HepG2 (cell line): Measurements from ENCODE around the gene PARVA. TPM values are rescaled to one million over a fixed set of nuclear protein-coding genes. Genes with fewer than 3 reads are reported as not detected.
A peak's percentile ranks its signal among the peaks of the same experiment; 100 is the strongest.
"Not testable (repeated sequence)": the region's sequence is repeated elsewhere in the genome, so short reads cannot be mapped to it uniquely, and the experiment has no call there.

Source experiments
- ATAC-seq: fragments of 200-7000 bp; cut with Tn5 transposase; 3 replicates; pipeline ENCODE4 v1.9.1; 2020; ENCODE audit warnings: mild to moderate bottlenecking, moderate library complexity
- BruUV-seq: library from RNA; stranded (reverse); fragments of 400-500 nt; replicated peaks from 2 replicates; lab custom pipeline; 2021; lab: Mats Ljungman, UMichigan
- CTCF ChIA-PET: fragments of 300-600 bp; formaldehyde crosslinking; extraction: SDS; loops from one replicate; lab custom pipeline; 2021; ENCODE audit warnings: low total read pairs, inconsistent platforms, low intra/inter-chr PET ratio; lab: Yijun Ruan, JAX
- POLR2A ChIA-PET: fragments of 350-600 bp; sonication (Branson Sonifier 250); formaldehyde crosslinking; loops from one replicate; lab custom pipeline; 2020; ENCODE audit warnings: antibody characterized with exemption, inconsistent platforms; lab: Yijun Ruan, JAX
- DNase-seq: peaks from one replicate; pipeline ENCODE4 v3.0.0-alpha.2; 2015; ENCODE audit warnings: low spot score
- FAIRE-seq: peaks from 3 replicates; lab custom pipeline; 2011; peaks lifted over from hg19 to GRCh38; lab: Jason Lieb, UNC
- H2AFZ ChIP-seq: one replicate; pipeline ENCODE4 v1.6.1; 2011; ENCODE audit warnings: low read length, inconsistent platforms
- H3K27ac ChIP-seq: fragments of 300-600 bp; 3 replicates; pipeline ENCODE4 v1.8.0; 2011; ENCODE audit warnings: mixed run types, mild to moderate bottlenecking, mixed read lengths, low read length, inconsistent platforms; ENCODE audit not compliant: insufficient read depth; ENCODE audit errors: extremely low read length
- H3K27me3 ChIP-seq, 2 experiments: fragments of 200-600 bp in 1 of 2; 2 replicates in 1 of 2; 3 replicates in 1 of 2; pipeline versions ENCODE4 v1.6.0 to v1.8.0; 2011; ENCODE audit warnings: low read length in 2 of 2, mild to moderate bottlenecking in 2 of 2, moderate library complexity in 2 of 2, inconsistent platforms in 1 of 2; ENCODE audit not compliant: insufficient read depth in 2 of 2, control insufficient read depth in 1 of 2
- H3K36me3 ChIP-seq, 2 experiments: fragments of 200-600 bp in 1 of 2; replicated peaks in 1 of 2; 2 replicates in 1 of 2; 3 replicates in 1 of 2; pipeline versions ENCODE4 v1.5.1 to v1.8.0; 2011; ENCODE audit warnings: low read length in 2 of 2, inconsistent platforms in 1 of 2; ENCODE audit not compliant: insufficient read depth in 2 of 2, control insufficient read depth in 1 of 2
- H3K4me1 ChIP-seq: 2 replicates; pipeline ENCODE4 v1.5.1; 2012; ENCODE audit warnings: low read length, inconsistent platforms; ENCODE audit not compliant: insufficient read depth
- H3K4me2 ChIP-seq: 2 replicates; pipeline ENCODE4 v1.6.0; 2011; ENCODE audit warnings: low read depth, low read length, inconsistent platforms
- H3K4me3 ChIP-seq, 3 experiments: fragments of 200-600 bp in 1 of 3; sonication (generic), shearing (Covaris generic) in 1 of 3; replicated peaks in 1 of 3; 2 replicates each; pipeline ENCODE4 v1.5.1; 2011 to 2016; ENCODE audit warnings: low read length in 3 of 3, inconsistent platforms in 2 of 3, low read depth in 2 of 3, mild to moderate bottlenecking in 2 of 3, control low read depth in 1 of 3, mixed read lengths in 1 of 3; ENCODE audit not compliant: insufficient read depth in 1 of 3
- H3K79me2 ChIP-seq: one replicate; pipeline ENCODE4 v1.6.1; 2011; ENCODE audit warnings: low read length, inconsistent platforms; ENCODE audit not compliant: insufficient read depth
- H3K9ac ChIP-seq: 2 replicates; pipeline ENCODE4 v1.6.0; 2011; ENCODE audit warnings: mild to moderate bottlenecking, low read depth, low read length, inconsistent platforms; ENCODE audit not compliant: insufficient read depth
- H3K9me3 ChIP-seq: 2 replicates; pipeline ENCODE4 v1.5.1; 2012; ENCODE audit warnings: mild to moderate bottlenecking, low read length
- H4K20me1 ChIP-seq: 2 replicates; pipeline ENCODE4 v1.6.0; 2011; ENCODE audit warnings: inconsistent platforms, mild to moderate bottlenecking, low read length, moderate library complexity; ENCODE audit not compliant: insufficient read depth
- CEBPG ChIP-seq: IDR thresholded peaks from 2 replicates; pipeline ENCODE4 v1.6.1; 2016
- EED ChIP-seq: sonication (generic); formaldehyde crosslinking; IDR thresholded peaks from 2 replicates; pipeline ENCODE4 v1.5.0; 2020; ENCODE audit warnings: mild to moderate bottlenecking, missing genetic modification reagents
- GTF3A ChIP-seq: sonication (generic); formaldehyde crosslinking; conservative IDR thresholded peaks from 2 replicates; pipeline ENCODE4 v1.4.0; 2020; ENCODE audit warnings: mild to moderate bottlenecking, missing genetic modification reagents
- KDM3A ChIP-seq: IDR thresholded peaks from 2 replicates; pipeline ENCODE4 v1.6.1; 2018; ENCODE audit warnings: low read depth, missing compliant biosample characterization
- MZF1 ChIP-seq: sonication (generic); formaldehyde crosslinking; IDR thresholded peaks from 2 replicates; pipeline ENCODE4 v1.8.1; 2023; ENCODE audit warnings: mild to moderate bottlenecking, missing genetic modification reagents, borderline replicate concordance
- SIX1 ChIP-seq: sonication (generic); formaldehyde crosslinking; IDR thresholded peaks from 2 replicates; pipeline ENCODE4 v1.4.0; 2020; ENCODE audit warnings: missing genetic modification reagents, borderline replicate concordance
- ZNF121 ChIP-seq: sonication (generic); formaldehyde crosslinking; IDR thresholded peaks from 2 replicates; pipeline ENCODE4 v1.5.0; 2020; ENCODE audit warnings: mild to moderate bottlenecking, missing genetic modification reagents
- ZNF572 ChIP-seq: sonication (generic); formaldehyde crosslinking; IDR thresholded peaks from 2 replicates; pipeline ENCODE4 v1.5.1; 2020; ENCODE audit warnings: mild to moderate bottlenecking, missing genetic modification reagents
- ZNF768 ChIP-seq: sonication (generic); formaldehyde crosslinking; IDR thresholded peaks from 2 replicates; pipeline ENCODE4 v1.4.0; 2020; ENCODE audit warnings: missing genetic modification reagents
- WGBS: methylation state at CpG from one replicate; pipeline ENCODE4 v1.1.6; 2017; ENCODE audit warnings: low lambda C conversion rate; 5-methylcytosine and 5-hydroxymethylcytosine counted together
- in situ Hi-C: cut with HindIII; loops from 2 replicates; pipeline ENCODE4 v1.10.0; 2017; ENCODE audit warnings: low pct_unique_long_range_greater_than_20kb; ENCODE audit not compliant: extremely low pct_ligation_motif_present
- intact Hi-C: fragments of 100-400 bp; cut with micrococcal nuclease; formaldehyde crosslinking; loops from one replicate; pipeline ENCODE4 v1.10.0; 2022; ENCODE audit not compliant: unreplicated experiment
- polyA plus RNA-seq, 8 experiments: library from polyadenylated mRNA; depleted of rRNA in 3 of 8; stranded (reverse) in 7 of 8; unstranded in 1 of 8; fragments of >200 nt; fragmentation: Illumina TruSeq in 4 of 8; extraction: Trizol in 4 of 8; gene quantifications; 2 replicates each; pipeline versions ENCODE4 v1.2.1 to v1.2.3, GENCODE V29; 2011 to 2016; ENCODE audit warnings: low read depth in 4 of 8, missing spikeins in 1 of 8, mixed read lengths in 1 of 8; ENCODE audit not compliant: insufficient read depth in 1 of 8
- total RNA-seq, 5 experiments: library from RNA; depleted of rRNA; stranded (reverse); fragments of >200 nt; fragmentation: Illumina TruSeq; extraction: Trizol; gene quantifications; 2 replicates each; pipeline ENCODE4 v1.2.3, GENCODE V29; 2016; ENCODE audit warnings: low read depth in 1 of 5

PARVA gene
- total and polyA plus RNA-seq, 2 of the 13 experiments (the other 11 are each of a cell fraction or from before 2014, with no cell fraction given), result 5.9 to 9.1 TPM

GRCh38 chr11:12520576-12520975 lies 143.2 kb downstream of the PARVA start:
- in situ Hi-C loops, H3K4me2 ChIP-seq, H3K9ac ChIP-seq, BruUV-seq, H3K27me3 ChIP-seq, POLR2A ChIA-PET, H4K20me1 ChIP-seq, FAIRE-seq, H3K9me3 ChIP-seq, H3K4me3 ChIP-seq, ATAC-seq, H3K27ac ChIP-seq, CTCF ChIA-PET, H3K79me2 ChIP-seq, H3K36me3 ChIP-seq, H3K4me1 ChIP-seq, DNase-seq, intact Hi-C loops, H2AFZ ChIP-seq: not testable (repeated sequence)
- whole genome bisulfite sequencing, result 95% methylated on average over 5 of the region's 6 CpGs
- TF ChIP-seq ZNF121, result 0 out of 2 replicates have a peak, but pooled peaks have one; percentile 43

- Histone ChIP-seq H3K27me3 (no peaks in the 10 kb centered on the region), H3K27ac (no peak overlapping the region), H4K20me1 (no peaks in the 10 kb centered on the region), H3K79me2 (no peaks in the 10 kb centered on the region), H3K4me1 (no peaks in the 10 kb centered on the region), H3K4me3 (no peak overlapping the region)
- intact Hi-C loops, result no loop called here
- POLR2A ChIA-PET, result no interaction called here
- BruUV-seq, result no TSS peak
- TF ChIP-seq SIX1 (CRISPR knock-in tag) (no peak), KDM3A (CRISPR knock-in tag) (no peak), EED (CRISPR knock-in tag) (no peak), MZF1 (CRISPR knock-in tag) (no peak), ZNF768 (no peak), ZNF572 (CRISPR knock-in tag) (no peak), GTF3A (no peak), CEBPG (CRISPR knock-in tag) (no peak)
- TF ChIP-seq, all 625 proteins: peak for 0
- in situ Hi-C loops, result no loop called here
- ATAC-seq, result no peak; the same call in 2 of the 3 replicates
- no peak for FAIRE-seq
- no peak overlapping the region for H2AFZ ChIP-seq
- CTCF ChIA-PET, result no interaction called here
- no peak overlapping the region for H3K4me2 ChIP-seq
- H3K36me3 ChIP-seq, result no peaks in the 10 kb centered on the region
- no peaks in the 10 kb centered on the region for H3K9me3 ChIP-seq
- DNase-seq, result no peak
- 87% methylated on average over 7 of the region's 9 CpGs for WGBS
- no peak overlapping the region for H3K9ac ChIP-seq
Measured at GRCh38 chr11:12523180-12523924, 146.0 kb downstream of the PARVA start.
